HepG2 (cell line): ENCODE measurements around the gene MEPCE. TPM values are rescaled to one million over a fixed set of nuclear protein-coding genes. Genes with fewer than 3 reads are reported as not detected.

Experiments used
- ATAC-seq: fragments of 200-7000 bp; cut with Tn5 transposase; 3 replicates; pipeline ENCODE4 v1.9.1; 2020; ENCODE audit warnings: mild to moderate bottlenecking, moderate library complexity
- BruUV-seq: library from RNA; stranded (reverse); fragments of 400-500 nt; replicated peaks from 2 replicates; lab custom pipeline; 2021; lab: Mats Ljungman, UMichigan
- CTCF ChIA-PET: fragments of 300-600 bp; formaldehyde crosslinking; extraction: SDS; loops from one replicate; lab custom pipeline; 2021; ENCODE audit warnings: low total read pairs, inconsistent platforms, low intra/inter-chr PET ratio; lab: Yijun Ruan, JAX
- POLR2A ChIA-PET: fragments of 350-600 bp; sonication (Branson Sonifier 250); formaldehyde crosslinking; loops from one replicate; lab custom pipeline; 2020; ENCODE audit warnings: antibody characterized with exemption, inconsistent platforms; lab: Yijun Ruan, JAX
- DNase-seq: peaks from one replicate; pipeline ENCODE4 v3.0.0-alpha.2; 2015; ENCODE audit warnings: low spot score
- FAIRE-seq: peaks from 3 replicates; lab custom pipeline; 2011; peaks lifted over from hg19 to GRCh38; lab: Jason Lieb, UNC
- H2AFZ ChIP-seq: one replicate; pipeline ENCODE4 v1.6.1; 2011; ENCODE audit warnings: low read length, inconsistent platforms
- H3K27ac ChIP-seq: fragments of 300-600 bp; 3 replicates; pipeline ENCODE4 v1.8.0; 2011; ENCODE audit warnings: mixed run types, mild to moderate bottlenecking, mixed read lengths, low read length, inconsistent platforms; ENCODE audit not compliant: insufficient read depth; ENCODE audit errors: extremely low read length
- H3K27me3 ChIP-seq, 2 experiments: fragments of 200-600 bp in 1 of 2; 2 replicates in 1 of 2; 3 replicates in 1 of 2; pipeline versions ENCODE4 v1.6.0 to v1.8.0; 2011; ENCODE audit warnings: low read length in 2 of 2, mild to moderate bottlenecking in 2 of 2, moderate library complexity in 2 of 2, inconsistent platforms in 1 of 2; ENCODE audit not compliant: insufficient read depth in 2 of 2, control insufficient read depth in 1 of 2
- H3K36me3 ChIP-seq, 2 experiments: fragments of 200-600 bp in 1 of 2; replicated peaks in 1 of 2; 2 replicates in 1 of 2; 3 replicates in 1 of 2; pipeline versions ENCODE4 v1.5.1 to v1.8.0; 2011; ENCODE audit warnings: low read length in 2 of 2, inconsistent platforms in 1 of 2; ENCODE audit not compliant: insufficient read depth in 2 of 2, control insufficient read depth in 1 of 2
- H3K4me1 ChIP-seq: 2 replicates; pipeline ENCODE4 v1.5.1; 2012; ENCODE audit warnings: low read length, inconsistent platforms; ENCODE audit not compliant: insufficient read depth
- H3K4me2 ChIP-seq: 2 replicates; pipeline ENCODE4 v1.6.0; 2011; ENCODE audit warnings: low read depth, low read length, inconsistent platforms
- H3K4me3 ChIP-seq, 3 experiments: fragments of 200-600 bp in 1 of 3; sonication (generic), shearing (Covaris generic) in 1 of 3; replicated peaks in 1 of 3; 2 replicates each; pipeline ENCODE4 v1.5.1; 2011 to 2016; ENCODE audit warnings: low read length in 3 of 3, inconsistent platforms in 2 of 3, low read depth in 2 of 3, mild to moderate bottlenecking in 2 of 3, control low read depth in 1 of 3, mixed read lengths in 1 of 3; ENCODE audit not compliant: insufficient read depth in 1 of 3
- H3K79me2 ChIP-seq: one replicate; pipeline ENCODE4 v1.6.1; 2011; ENCODE audit warnings: low read length, inconsistent platforms; ENCODE audit not compliant: insufficient read depth
- H3K9ac ChIP-seq: 2 replicates; pipeline ENCODE4 v1.6.0; 2011; ENCODE audit warnings: mild to moderate bottlenecking, low read depth, low read length, inconsistent platforms; ENCODE audit not compliant: insufficient read depth
- H3K9me3 ChIP-seq: 2 replicates; pipeline ENCODE4 v1.5.1; 2012; ENCODE audit warnings: mild to moderate bottlenecking, low read length
- H4K20me1 ChIP-seq: 2 replicates; pipeline ENCODE4 v1.6.0; 2011; ENCODE audit warnings: inconsistent platforms, mild to moderate bottlenecking, low read length, moderate library complexity; ENCODE audit not compliant: insufficient read depth
- AKNA ChIP-seq: sonication (generic); formaldehyde crosslinking; IDR thresholded peaks from 2 replicates; pipeline ENCODE4 v1.4.0; 2020; ENCODE audit warnings: missing genetic modification reagents, borderline replicate concordance
- ASH2L ChIP-seq: fragments of 300-600, 200-600 bp; sonication (generic); IDR thresholded peaks from 2 replicates; pipeline ENCODE4 v1.7.0; 2017; ENCODE audit warnings: low read depth, mild to moderate bottlenecking, moderate library complexity, mixed read lengths, low read length; ENCODE audit not compliant: insufficient read length
- ETV5 ChIP-seq: IDR thresholded peaks from 2 replicates; pipeline ENCODE4 v1.6.1; 2018; ENCODE audit warnings: missing biosample characterization, missing genetic modification reagents, inconsistent platforms, borderline replicate concordance
- GTF3A ChIP-seq: sonication (generic); formaldehyde crosslinking; conservative IDR thresholded peaks from 2 replicates; pipeline ENCODE4 v1.4.0; 2020; ENCODE audit warnings: mild to moderate bottlenecking, missing genetic modification reagents
- ZNF556 ChIP-seq: sonication (generic); formaldehyde crosslinking; IDR thresholded peaks from 2 replicates; pipeline ENCODE4 v1.4.0; 2020; ENCODE audit warnings: mild to moderate bottlenecking, missing genetic modification reagents, borderline replicate concordance
- ZNF589 ChIP-seq: sonication (generic); formaldehyde crosslinking; conservative IDR thresholded peaks from 2 replicates; pipeline ENCODE4 v1.8.0; 2022; ENCODE audit warnings: mild to moderate bottlenecking, moderate library complexity, missing genetic modification reagents
- WGBS: methylation state at CpG from one replicate; pipeline ENCODE4 v1.1.6; 2017; ENCODE audit warnings: low lambda C conversion rate; 5-methylcytosine and 5-hydroxymethylcytosine counted together
- in situ Hi-C: cut with HindIII; loops from 2 replicates; pipeline ENCODE4 v1.10.0; 2017; ENCODE audit warnings: low pct_unique_long_range_greater_than_20kb; ENCODE audit not compliant: extremely low pct_ligation_motif_present
- intact Hi-C: fragments of 100-400 bp; cut with micrococcal nuclease; formaldehyde crosslinking; loops from one replicate; pipeline ENCODE4 v1.10.0; 2022; ENCODE audit not compliant: unreplicated experiment
- polyA plus RNA-seq, 8 experiments: library from polyadenylated mRNA; depleted of rRNA in 3 of 8; stranded (reverse) in 7 of 8; unstranded in 1 of 8; fragments of >200 nt; fragmentation: Illumina TruSeq in 4 of 8; extraction: Trizol in 4 of 8; gene quantifications; 2 replicates each; pipeline versions ENCODE4 v1.2.1 to v1.2.3, GENCODE V29; 2011 to 2016; ENCODE audit warnings: low read depth in 4 of 8, missing spikeins in 1 of 8, mixed read lengths in 1 of 8; ENCODE audit not compliant: insufficient read depth in 1 of 8
- total RNA-seq, 5 experiments: library from RNA; depleted of rRNA; stranded (reverse); fragments of >200 nt; fragmentation: Illumina TruSeq; extraction: Trizol; gene quantifications; 2 replicates each; pipeline ENCODE4 v1.2.3, GENCODE V29; 2016; ENCODE audit warnings: low read depth in 1 of 5
- TF ChIP-seq, protein P1 (sequence below): sonication (generic); formaldehyde crosslinking; IDR thresholded peaks from 2 replicates; pipeline ENCODE4 v1.9.0; 2021; ENCODE audit warnings: missing genetic modification reagents, borderline replicate concordance

MEPCE gene
- total and polyA plus RNA-seq, 2 of the 13 experiments (the other 11 are each of a cell fraction or from before 2014, with no cell fraction given) = 12.3 to 26.0 TPM

DNA sequence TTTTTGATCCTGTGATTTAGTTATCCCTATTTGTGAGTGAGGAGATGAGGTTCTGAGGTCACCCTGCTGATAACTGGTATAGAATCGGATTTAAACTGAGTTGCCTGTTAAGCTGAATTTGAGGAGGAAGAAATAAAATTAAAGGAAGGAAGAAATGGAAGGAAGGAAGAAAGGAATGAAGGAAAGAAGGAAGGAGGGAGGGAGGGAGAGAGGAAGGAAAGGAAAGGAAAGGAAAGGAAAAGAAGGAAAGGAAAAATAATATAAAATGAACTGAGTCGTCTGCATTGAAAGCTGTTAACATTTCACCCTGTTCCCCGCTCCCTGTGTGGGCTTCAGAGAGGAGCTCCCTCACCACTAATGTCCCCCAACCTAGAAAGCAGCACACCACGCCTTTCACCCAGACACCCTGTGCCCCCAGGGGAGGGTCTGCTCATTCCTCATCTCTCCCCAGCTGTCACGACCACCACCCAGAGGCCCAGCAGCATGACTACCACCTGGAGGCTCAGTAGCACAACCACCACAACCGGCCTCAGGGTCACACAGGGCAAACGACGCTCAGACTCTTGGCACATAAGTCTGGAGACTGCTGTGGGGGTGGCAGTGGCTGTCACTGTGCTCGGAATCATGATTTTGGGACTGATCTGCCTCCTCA lies 40.1 kb upstream of the MEPCE start (continued):
- TF ChIP-seq ETV5 = no peak
- TF ChIP-seq ZNF589 = no peak
- no peak for TF ChIP-seq GTF3A

DNA sequence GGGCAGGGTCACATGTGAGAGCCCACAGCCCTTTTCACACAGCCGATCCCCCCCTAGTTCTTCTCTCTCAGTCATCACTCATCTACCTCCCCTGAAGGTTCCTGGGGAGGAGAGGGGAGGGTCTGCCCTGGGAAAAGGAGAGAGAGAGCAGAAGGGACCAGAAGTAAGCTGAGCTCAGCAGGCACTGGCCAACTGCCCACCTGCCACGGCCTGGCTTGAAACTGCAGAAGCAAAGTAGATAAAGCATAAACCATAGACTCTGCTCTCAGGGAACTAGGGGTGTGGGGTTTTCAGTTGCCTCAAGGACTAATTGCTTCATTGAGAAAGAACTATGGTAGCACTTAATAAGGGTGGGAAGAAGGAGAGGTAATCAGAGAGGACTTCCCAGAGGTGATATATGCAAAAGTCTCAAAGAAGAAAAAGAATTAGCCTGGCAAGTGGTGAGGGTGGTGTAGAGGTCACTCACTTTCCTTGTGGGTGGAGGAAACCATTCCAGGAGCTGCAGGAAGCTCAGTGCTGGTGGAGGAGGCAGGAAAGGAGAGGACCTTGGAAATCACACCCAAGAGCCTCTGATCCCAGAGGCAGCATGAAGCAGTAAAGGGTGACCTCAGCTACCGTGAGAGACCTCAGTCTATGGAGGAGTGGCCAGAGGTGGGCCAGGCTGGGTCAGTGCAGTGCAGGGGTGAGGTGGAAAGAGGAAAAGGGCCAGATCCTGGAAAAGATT lies 39.2 kb upstream of the MEPCE start:
- in situ Hi-C loops (no loop called here), intact Hi-C loops (no loop called here)
- 2% methylated on average over 3 of the region's 3 CpGs for WGBS
- no peaks in the 10 kb centered on the region for H3K4me1 ChIP-seq
- H4K20me1 ChIP-seq = no peaks in the 10 kb centered on the region
- no TSS peak for BruUV-seq
- CTCF ChIA-PET = no interaction called here
- H3K9me3 ChIP-seq = no peaks in the 10 kb centered on the region
- no peak for ATAC-seq
- H3K4me3 ChIP-seq = no peak overlapping the region
- no peak for FAIRE-seq
- H3K79me2 ChIP-seq = no peaks in the 10 kb centered on the region
- H3K36me3 ChIP-seq = no peaks in the 10 kb centered on the region
- DNase-seq = no peak
- no peak overlapping the region for H3K4me2 ChIP-seq
- no peak overlapping the region for H3K9ac ChIP-seq
- H3K27me3 ChIP-seq = peaks cover 1 to 17% of the 10 kb centered on the region in 2 experiments; a peak in 1 of 5 replicates
- H2AFZ ChIP-seq = no peak overlapping the region
- H3K27ac ChIP-seq = no peak overlapping the region
- POLR2A ChIA-PET = interaction anchor here (1.3 kb wide), 1 partner anchor 38 kb away, joined by 3 read pairs; the partner anchor contains the start of gene ZCWPW1
- no peak for TF ChIP-seq ZNF556
- TF ChIP-seq ASH2L = no peak
- no peak for TF ChIP-seq AKNA
- TF ChIP-seq, protein P1, sequence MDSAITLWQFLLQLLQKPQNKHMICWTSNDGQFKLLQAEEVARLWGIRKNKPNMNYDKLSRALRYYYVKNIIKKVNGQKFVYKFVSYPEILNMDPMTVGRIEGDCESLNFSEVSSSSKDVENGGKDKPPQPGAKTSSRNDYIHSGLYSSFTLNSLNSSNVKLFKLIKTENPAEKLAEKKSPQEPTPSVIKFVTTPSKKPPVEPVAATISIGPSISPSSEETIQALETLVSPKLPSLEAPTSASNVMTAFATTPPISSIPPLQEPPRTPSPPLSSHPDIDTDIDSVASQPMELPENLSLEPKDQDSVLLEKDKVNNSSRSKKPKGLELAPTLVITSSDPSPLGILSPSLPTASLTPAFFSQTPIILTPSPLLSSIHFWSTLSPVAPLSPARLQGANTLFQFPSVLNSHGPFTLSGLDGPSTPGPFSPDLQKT (CRISPR knock-in tag) = no peak
